ENCODE results near the gene IL32.

- TF ChIP-seq CTCF (IDR thresholded peaks at IDR 0.05; ENCODE audit: low read length), result no peak
- TF ChIP-seq EZH2 (IDR thresholded peaks at IDR 0.05; ENCODE audit: borderline replicate concordance, low read length), result no peak
These were observed 39.4 kb upstream of the IL32 start for GRCh38 chr16:3026003-3026378.
